ENCODE results near the gene TWSG1. TPM values are rescaled to one million over a fixed set of nuclear protein-coding genes. Genes with fewer than 3 reads are reported as not detected.

Gene TWSG1
- polyA plus RNA-seq, 1 donor from 2014 or later, result 11.5 TPM

DNA sequence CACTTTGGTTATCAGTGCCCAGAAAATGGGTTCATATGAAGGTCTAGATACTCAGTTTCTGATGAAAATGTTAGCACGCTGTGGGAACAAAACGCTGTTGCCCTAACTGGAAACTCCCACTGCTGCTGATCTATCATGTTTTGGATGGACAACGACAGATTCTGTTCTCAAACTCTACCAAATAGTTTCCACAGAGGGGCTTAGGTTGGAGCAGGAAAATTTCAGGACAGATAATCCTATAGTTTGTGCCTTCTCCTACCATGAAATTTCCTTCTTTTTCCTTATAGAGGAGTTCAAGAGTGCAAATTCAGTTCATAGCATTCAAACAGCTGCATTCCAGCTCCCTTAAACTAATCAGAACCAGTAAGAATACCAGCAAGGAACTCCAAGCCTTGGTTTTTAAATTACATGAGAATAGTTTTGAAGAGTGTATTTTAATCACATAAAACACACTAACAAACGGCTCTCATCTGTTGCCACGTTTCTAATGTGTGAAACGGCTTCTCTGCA lies 82.0 kb downstream of the TWSG1 start:
- TF ChIP-seq, protein P1, sequence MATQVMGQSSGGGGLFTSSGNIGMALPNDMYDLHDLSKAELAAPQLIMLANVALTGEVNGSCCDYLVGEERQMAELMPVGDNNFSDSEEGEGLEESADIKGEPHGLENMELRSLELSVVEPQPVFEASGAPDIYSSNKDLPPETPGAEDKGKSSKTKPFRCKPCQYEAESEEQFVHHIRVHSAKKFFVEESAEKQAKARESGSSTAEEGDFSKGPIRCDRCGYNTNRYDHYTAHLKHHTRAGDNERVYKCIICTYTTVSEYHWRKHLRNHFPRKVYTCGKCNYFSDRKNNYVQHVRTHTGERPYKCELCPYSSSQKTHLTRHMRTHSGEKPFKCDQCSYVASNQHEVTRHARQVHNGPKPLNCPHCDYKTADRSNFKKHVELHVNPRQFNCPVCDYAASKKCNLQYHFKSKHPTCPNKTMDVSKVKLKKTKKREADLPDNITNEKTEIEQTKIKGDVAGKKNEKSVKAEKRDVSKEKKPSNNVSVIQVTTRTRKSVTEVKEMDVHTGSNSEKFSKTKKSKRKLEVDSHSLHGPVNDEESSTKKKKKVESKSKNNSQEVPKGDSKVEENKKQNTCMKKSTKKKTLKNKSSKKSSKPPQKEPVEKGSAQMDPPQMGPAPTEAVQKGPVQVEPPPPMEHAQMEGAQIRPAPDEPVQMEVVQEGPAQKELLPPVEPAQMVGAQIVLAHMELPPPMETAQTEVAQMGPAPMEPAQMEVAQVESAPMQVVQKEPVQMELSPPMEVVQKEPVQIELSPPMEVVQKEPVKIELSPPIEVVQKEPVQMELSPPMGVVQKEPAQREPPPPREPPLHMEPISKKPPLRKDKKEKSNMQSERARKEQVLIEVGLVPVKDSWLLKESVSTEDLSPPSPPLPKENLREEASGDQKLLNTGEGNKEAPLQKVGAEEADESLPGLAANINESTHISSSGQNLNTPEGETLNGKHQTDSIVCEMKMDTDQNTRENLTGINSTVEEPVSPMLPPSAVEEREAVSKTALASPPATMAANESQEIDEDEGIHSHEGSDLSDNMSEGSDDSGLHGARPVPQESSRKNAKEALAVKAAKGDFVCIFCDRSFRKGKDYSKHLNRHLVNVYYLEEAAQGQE (IDR thresholded peaks at IDR 0.05; ENCODE audit: borderline replicate concordance), result no peak
- TF ChIP-seq EZH2 (IDR thresholded peaks at IDR 0.05; ENCODE audit: borderline replicate concordance, insufficient read depth, low read length, poor library complexity, severe bottlenecking), result no peak
- TF ChIP-seq TAF1 (IDR thresholded peaks at IDR 0.05; ENCODE audit: low read depth), result no peak
- no peak for TF ChIP-seq POLR2AphosphoS5 (IDR thresholded peaks at IDR 0.05)
- no peak for TF ChIP-seq EP300 (conservative IDR thresholded peaks at IDR 0.05; ENCODE audit: poor library complexity, severe bottlenecking)
- TF ChIP-seq, protein P2, sequence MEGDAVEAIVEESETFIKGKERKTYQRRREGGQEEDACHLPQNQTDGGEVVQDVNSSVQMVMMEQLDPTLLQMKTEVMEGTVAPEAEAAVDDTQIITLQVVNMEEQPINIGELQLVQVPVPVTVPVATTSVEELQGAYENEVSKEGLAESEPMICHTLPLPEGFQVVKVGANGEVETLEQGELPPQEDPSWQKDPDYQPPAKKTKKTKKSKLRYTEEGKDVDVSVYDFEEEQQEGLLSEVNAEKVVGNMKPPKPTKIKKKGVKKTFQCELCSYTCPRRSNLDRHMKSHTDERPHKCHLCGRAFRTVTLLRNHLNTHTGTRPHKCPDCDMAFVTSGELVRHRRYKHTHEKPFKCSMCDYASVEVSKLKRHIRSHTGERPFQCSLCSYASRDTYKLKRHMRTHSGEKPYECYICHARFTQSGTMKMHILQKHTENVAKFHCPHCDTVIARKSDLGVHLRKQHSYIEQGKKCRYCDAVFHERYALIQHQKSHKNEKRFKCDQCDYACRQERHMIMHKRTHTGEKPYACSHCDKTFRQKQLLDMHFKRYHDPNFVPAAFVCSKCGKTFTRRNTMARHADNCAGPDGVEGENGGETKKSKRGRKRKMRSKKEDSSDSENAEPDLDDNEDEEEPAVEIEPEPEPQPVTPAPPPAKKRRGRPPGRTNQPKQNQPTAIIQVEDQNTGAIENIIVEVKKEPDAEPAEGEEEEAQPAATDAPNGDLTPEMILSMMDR (IDR thresholded peaks at IDR 0.05; ENCODE audit: poor library complexity, severe bottlenecking), result no peak
- no peak for TF ChIP-seq SMC3 (conservative IDR thresholded peaks at IDR 0.05; ENCODE audit: poor library complexity)
- TF ChIP-seq RAD21 (conservative IDR thresholded peaks at IDR 0.05), result no peak
- H3K4me3 ChIP-seq (ENCODE audit: low read length), result no peak overlapping the region
- no peaks in the 10 kb centered on the region for H3K9me2 ChIP-seq (ENCODE audit: insufficient read depth, low read length)
- H3K27ac ChIP-seq (ENCODE audit: low read length), result no peak overlapping the region
- no peaks in the 10 kb centered on the region for H3K79me2 ChIP-seq (replicated peaks; ENCODE audit: insufficient read depth, low read length)
- H3K27me3 ChIP-seq (ENCODE audit: insufficient read depth, low read depth, low read length), result no peaks in the 10 kb centered on the region
- H3F3A ChIP-seq (ENCODE audit: insufficient read depth, low read length, poor library complexity, severe bottlenecking), result no peaks in the 10 kb centered on the region
- no peak overlapping the region for H3K9ac ChIP-seq (ENCODE audit: low read length)
- no peak overlapping the region for H3K4me2 ChIP-seq (ENCODE audit: low read length)
- no peaks in the 10 kb centered on the region for H4K20me1 ChIP-seq (ENCODE audit: insufficient read depth)
- H2AFZ ChIP-seq (ENCODE audit: low read depth, low read length), result no peak overlapping the region
- no peaks in the 10 kb centered on the region for H3K9me3 ChIP-seq (ENCODE audit: low read length)
- H3K36me3 ChIP-seq (ENCODE audit: insufficient read depth, low read length), result no peaks in the 10 kb centered on the region

DNA sequence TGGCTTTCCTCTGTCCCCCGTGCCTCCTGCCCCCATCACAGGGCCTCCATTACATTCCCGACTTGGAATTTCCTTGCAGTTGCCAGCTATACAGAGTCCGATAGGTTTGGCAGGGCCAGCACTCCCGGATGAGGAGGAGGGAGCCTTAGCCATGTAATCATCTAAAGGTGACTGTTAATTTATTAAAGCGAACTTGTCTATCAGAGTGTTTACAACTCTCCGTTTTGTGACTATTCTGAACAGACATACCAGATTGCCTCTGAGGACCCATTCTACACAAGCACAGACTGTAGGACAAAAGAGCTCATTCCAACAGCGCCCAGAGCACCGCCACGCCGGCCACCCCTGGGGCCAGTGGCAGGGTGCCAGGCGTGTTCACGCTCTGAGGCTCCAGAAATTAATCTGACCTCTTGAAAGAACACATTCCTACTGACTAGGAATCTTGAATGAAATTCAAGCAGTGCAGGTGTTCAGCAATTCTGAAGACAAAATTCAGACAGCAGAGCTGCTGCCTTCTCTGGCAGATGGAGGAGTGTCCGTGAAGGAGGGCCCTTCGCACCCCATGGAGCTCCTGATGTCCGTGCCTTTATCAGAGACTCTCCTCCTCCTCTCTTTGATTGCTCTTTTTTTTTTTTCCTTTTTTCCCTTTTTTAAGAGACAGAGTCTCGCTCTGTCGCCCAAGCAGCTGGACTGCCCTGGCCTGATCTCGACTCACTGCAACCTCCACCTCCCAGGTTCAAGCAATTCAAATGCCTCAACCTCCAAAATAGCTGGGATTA lies 82.7 kb downstream of the TWSG1 start:
- no peak overlapping the region for H3K27ac ChIP-seq (ENCODE audit: low read length)

More for the DNA sequence above, 82.7 kb downstream of the TWSG1 start:
- Histone ChIP-seq H3F3A (ENCODE audit: insufficient read depth, low read length, poor library complexity, severe bottlenecking) (no peaks in the 10 kb centered on the region), H3K9me3 (ENCODE audit: low read length) (no peaks in the 10 kb centered on the region), H3K4me2 (ENCODE audit: low read length) (no peak overlapping the region), H3K4me3 (ENCODE audit: low read length) (no peak overlapping the region), H3K79me2 (replicated peaks; ENCODE audit: insufficient read depth, low read length) (no peaks in the 10 kb centered on the region), H3K36me3 (ENCODE audit: insufficient read depth, low read length) (no peaks in the 10 kb centered on the region), H3K9me2 (ENCODE audit: insufficient read depth, low read length) (no peaks in the 10 kb centered on the region), H3K9ac (ENCODE audit: low read length) (no peak overlapping the region), H2AFZ (ENCODE audit: low read depth, low read length) (no peak overlapping the region), H3K27me3 (ENCODE audit: insufficient read depth, low read depth, low read length) (no peaks in the 10 kb centered on the region), H4K20me1 (ENCODE audit: insufficient read depth) (no peaks in the 10 kb centered on the region)
- no peak for TF ChIP-seq MXI1 (conservative IDR thresholded peaks at IDR 0.05; ENCODE audit: poor library complexity, severe bottlenecking)
- TF ChIP-seq TAF1 (IDR thresholded peaks at IDR 0.05; ENCODE audit: low read depth), result no peak
- TF ChIP-seq EP300 (conservative IDR thresholded peaks at IDR 0.05; ENCODE audit: poor library complexity, severe bottlenecking), result no peak

Data from neural cell (in vitro differentiated cells).